ENCODE results near the gene SLC25A19. TPM values are rescaled to one million over a fixed set of nuclear protein-coding genes. Genes with fewer than 3 reads are reported as not detected.

The SLC25A19 gene
- total RNA-seq, 1 experiment from 2014 or later: 29.8 TPM

DNA sequence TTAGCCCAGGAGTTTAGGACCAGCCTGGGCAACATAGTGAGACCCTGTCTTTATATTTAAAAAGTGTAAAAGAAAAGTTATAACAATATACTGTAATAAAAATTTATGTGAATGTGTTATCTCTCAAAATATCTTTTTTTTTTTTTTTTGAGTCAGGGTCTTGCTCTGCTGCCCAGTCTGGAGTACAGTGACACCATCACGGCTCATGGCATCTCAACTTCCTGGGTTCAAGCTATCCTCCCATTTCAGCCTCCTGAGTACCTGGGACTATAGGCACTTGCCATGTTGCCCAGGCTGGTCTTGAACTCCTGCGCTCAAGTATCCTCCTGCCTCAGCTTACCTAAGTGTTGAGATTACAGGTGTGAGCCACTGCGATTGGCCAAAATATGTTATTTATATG lies 45.5 kb upstream of the SLC25A19 start:
- H3K4me3 ChIP-seq (ENCODE audit: low read depth, low read length): no peak overlapping the region
- DNase-seq: no peak
- no peaks in the 10 kb centered on the region; the same call in 1 of the 2 replicates for H3K36me3 ChIP-seq (ENCODE audit: control insufficient read depth, insufficient read depth, low read length)
- Mint-ChIP-seq H3K27me3 (ENCODE audit: insufficient read depth, unreplicated experiment) (no peaks in the 10 kb centered on the region), H3K36me3 (ENCODE audit: insufficient read depth, unreplicated experiment) (peaks cover 18% of the 10 kb centered on the region), H3K9me3 (ENCODE audit: unreplicated experiment) (no peaks in the 10 kb centered on the region), H3K4me1 (ENCODE audit: low read depth, unreplicated experiment) (peaks cover 9% of the 10 kb centered on the region), H3K27ac (ENCODE audit: unreplicated experiment) (no peak overlapping the region), H3K4me3 (ENCODE audit: unreplicated experiment) (no peak overlapping the region)
- no peaks in the 10 kb centered on the region for H3K4me1 ChIP-seq
- BruUV-seq (replicated peaks): no TSS peak
- ChIA-PET POLR2A (no interaction called here), CTCF (no interaction called here)
- no peaks in the 10 kb centered on the region for H3K27me3 ChIP-seq (replicated peaks; ENCODE audit: control insufficient read depth, insufficient read depth, low read length)
- H3K9me3 ChIP-seq: no peaks in the 10 kb centered on the region
- TF ChIP-seq CTCF (IDR thresholded peaks at IDR 0.05; ENCODE audit: insufficient read depth in 1 of 2, low read depth in 1 of 2, low read length in 1 of 2, severe bottlenecking in 1 of 2, unreplicated experiment in 1 of 2): no peak
- intact Hi-C loops (cut with micrococcal nuclease; ENCODE audit: unreplicated experiment): no loop called here

DNA sequence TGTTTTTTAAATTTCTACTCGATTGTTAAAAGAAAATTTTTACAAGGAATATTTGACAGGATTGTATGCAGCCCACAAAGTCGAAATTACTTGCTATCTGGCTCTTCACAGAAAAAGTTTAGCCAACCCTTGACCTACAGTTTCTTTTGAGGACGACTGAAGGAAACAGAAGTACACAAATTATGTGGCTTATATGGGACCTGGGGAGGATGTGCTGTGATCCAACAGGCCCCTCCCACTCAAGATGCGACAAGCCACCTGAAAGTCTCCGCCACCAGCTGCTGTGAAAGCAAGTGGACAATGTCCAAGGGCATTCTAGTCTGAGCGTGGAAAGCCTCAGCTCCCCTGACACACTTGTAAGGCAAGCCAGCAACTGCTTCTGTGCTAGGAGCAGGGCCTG lies 42.4 kb upstream of the SLC25A19 start:
- H3K4me3 ChIP-seq (ENCODE audit: low read depth, low read length): no peak overlapping the region
- H3K36me3 ChIP-seq (ENCODE audit: control insufficient read depth, insufficient read depth, low read length): no peaks in the 10 kb centered on the region; the same call in none of the 2 replicates
- no TSS peak for BruUV-seq (replicated peaks)
- H3K9me3 ChIP-seq: no peaks in the 10 kb centered on the region
- H3K4me1 ChIP-seq: no peaks in the 10 kb centered on the region
- no peak overlapping the region for H3K4me3 Mint-ChIP-seq (ENCODE audit: unreplicated experiment)
- DNase-seq: no peak
- ChIA-PET CTCF (no interaction called here), POLR2A (no interaction called here)
- no peaks in the 10 kb centered on the region for H3K27me3 ChIP-seq (replicated peaks; ENCODE audit: control insufficient read depth, insufficient read depth, low read length)
- intact Hi-C loops (cut with micrococcal nuclease; ENCODE audit: unreplicated experiment): no loop called here
- H3K27ac Mint-ChIP-seq (ENCODE audit: unreplicated experiment): no peak overlapping the region
- no peaks in the 10 kb centered on the region for H3K4me1 Mint-ChIP-seq (ENCODE audit: low read depth, unreplicated experiment)
- no peak for TF ChIP-seq CTCF (IDR thresholded peaks at IDR 0.05; ENCODE audit: insufficient read depth in 1 of 2, low read depth in 1 of 2, low read length in 1 of 2, severe bottlenecking in 1 of 2, unreplicated experiment in 1 of 2)
- peaks cover 19% of the 10 kb centered on the region for H3K36me3 Mint-ChIP-seq (ENCODE audit: insufficient read depth, unreplicated experiment)
- H3K27me3 Mint-ChIP-seq (ENCODE audit: insufficient read depth, unreplicated experiment): no peaks in the 10 kb centered on the region
- no peaks in the 10 kb centered on the region for H3K9me3 Mint-ChIP-seq (ENCODE audit: unreplicated experiment)

DNA sequence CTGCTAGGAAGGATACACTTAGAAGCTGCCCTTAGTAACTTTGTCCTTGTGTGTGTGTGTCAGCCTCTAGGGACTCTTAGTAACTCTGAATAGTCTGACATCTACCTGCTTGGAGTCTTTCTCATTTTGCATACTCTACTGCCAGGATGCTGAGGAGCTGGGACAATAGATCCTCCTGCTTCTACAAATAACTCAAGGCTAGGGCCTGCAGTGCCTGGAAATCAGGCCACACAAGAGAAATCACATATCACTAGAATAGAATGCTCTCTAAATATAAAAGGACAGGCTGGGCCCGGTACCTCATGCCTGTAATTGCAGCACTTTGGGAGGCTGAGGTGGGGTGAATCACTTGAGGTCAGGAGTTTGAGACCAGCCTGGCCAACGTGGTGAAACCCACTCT lies 38.5 kb upstream of the SLC25A19 start:
- 0 out of 2 replicates have a peak, but pooled peaks cover 5% of the 10 kb centered on the region for H3K4me1 ChIP-seq
- H3K36me3 ChIP-seq (ENCODE audit: control insufficient read depth, insufficient read depth, low read length): peaks cover 1% of the 10 kb centered on the region
- Mint-ChIP-seq H3K27ac (ENCODE audit: unreplicated experiment) (no peak overlapping the region), H3K9me3 (ENCODE audit: unreplicated experiment) (no peaks in the 10 kb centered on the region), H3K27me3 (ENCODE audit: insufficient read depth, unreplicated experiment) (no peaks in the 10 kb centered on the region), H3K4me3 (ENCODE audit: unreplicated experiment) (no peak overlapping the region), H3K36me3 (ENCODE audit: insufficient read depth, unreplicated experiment) (peaks cover 51% of the 10 kb centered on the region), H3K4me1 (ENCODE audit: low read depth, unreplicated experiment) (no peaks in the 10 kb centered on the region)
- intact Hi-C loops (cut with micrococcal nuclease; ENCODE audit: unreplicated experiment): no loop called here
- ChIA-PET POLR2A (no interaction called here), CTCF (no interaction called here)
- H3K4me3 ChIP-seq (ENCODE audit: low read depth, low read length): no peak overlapping the region
- no TSS peak for BruUV-seq (replicated peaks)
- no peaks in the 10 kb centered on the region for H3K9me3 ChIP-seq
- H3K27me3 ChIP-seq (replicated peaks; ENCODE audit: control insufficient read depth, insufficient read depth, low read length): no peaks in the 10 kb centered on the region
- DNase-seq: no peak
- no peak for TF ChIP-seq CTCF (IDR thresholded peaks at IDR 0.05; ENCODE audit: insufficient read depth in 1 of 2, low read depth in 1 of 2, low read length in 1 of 2, severe bottlenecking in 1 of 2, unreplicated experiment in 1 of 2)
